ENCODE results near the gene ALLC.

ALLC gene

DNA sequence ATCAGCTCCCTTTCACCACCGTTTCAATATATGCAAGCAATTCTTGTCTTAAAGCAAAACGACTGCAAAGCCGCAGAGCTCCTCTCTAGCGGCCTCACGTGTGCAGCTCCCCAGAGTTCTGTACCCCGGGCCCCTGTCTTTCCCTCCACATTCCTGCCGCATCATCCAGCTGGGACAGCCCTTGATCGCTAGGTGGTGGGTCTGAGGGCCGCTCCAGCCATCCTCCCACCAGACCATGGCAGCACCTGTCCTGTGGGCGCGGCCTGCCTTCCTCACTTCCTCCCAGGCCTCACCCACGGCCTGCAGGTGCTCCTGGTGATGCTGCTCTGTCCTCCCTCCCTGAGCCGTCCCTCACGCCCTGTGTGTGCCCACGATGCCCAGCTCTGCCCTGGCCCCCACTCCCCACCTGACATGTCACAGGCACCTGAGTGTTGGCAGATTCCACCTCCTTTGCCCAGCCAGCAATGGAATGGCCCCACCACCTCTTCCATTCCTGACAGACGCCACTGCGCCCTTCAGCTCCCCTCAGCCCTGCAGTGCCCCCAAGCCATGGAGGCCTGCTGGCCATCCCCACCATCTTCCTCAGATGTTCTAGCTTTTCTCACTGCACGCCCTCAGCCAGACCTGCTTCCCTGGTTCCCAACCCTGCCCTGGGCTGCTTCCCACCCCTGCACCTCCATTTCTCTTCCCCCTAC lies 15.3 kb upstream of the ALLC start:
- Histone ChIP-seq H3K9ac (ENCODE audit: low read length) (no peak overlapping the region), H3K27me3 (replicated peaks; ENCODE audit: control insufficient read depth, insufficient read depth, low read length) (peaks cover 19% of the 10 kb centered on the region), H3K9me3 (ENCODE audit: control insufficient read depth, low read length) (no peaks in the 10 kb centered on the region), H3K4me3 (ENCODE audit: low read length) (no peak overlapping the region), H3K4me1 (ENCODE audit: control insufficient read depth, insufficient read depth, low read length) (no peaks in the 10 kb centered on the region), H3K36me3 (ENCODE audit: control insufficient read depth, insufficient read depth, low read length, severe bottlenecking) (no peaks in the 10 kb centered on the region)
- DNase-seq (ENCODE audit: low read depth), result no peak

DNA sequence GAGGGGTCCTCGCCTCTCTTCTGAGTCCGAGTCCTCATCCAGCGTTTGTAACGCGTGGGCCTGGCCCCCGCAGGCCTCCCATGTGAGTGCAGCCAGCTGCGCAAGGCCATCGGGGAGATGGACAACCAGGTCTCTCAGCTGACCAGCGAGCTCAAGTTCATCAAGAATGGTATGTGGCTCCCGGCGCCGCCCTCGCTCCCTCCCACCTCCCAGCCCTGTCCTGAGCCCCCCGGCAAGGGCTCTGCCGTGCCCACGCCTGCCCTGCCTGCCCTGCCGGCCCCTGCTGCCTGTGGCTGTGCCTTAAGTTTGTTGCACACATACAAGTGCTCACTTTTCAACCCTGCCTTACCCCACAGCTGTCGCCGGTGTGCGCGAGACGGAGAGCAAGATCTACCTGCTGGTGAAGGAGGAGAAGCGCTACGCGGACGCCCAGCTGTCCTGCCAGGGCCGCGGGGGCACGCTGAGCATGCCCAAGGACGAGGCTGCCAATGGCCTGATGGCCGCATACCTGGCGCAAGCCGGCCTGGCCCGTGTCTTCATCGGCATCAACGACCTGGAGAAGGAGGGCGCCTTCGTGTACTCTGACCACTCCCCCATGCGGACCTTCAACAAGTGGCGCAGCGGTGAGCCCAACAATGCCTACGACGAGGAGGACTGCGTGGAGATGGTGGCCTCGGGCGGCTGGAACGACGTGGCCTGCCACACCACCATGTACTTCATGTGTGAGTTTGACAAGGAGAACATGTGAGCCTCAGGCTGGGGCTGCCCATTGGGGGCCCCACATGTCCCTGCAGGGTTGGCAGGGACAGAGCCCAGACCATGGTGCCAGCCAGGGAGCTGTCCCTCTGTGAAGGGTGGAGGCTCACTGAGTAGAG lies 14.4 kb upstream of the ALLC start:
- H3K4me1 ChIP-seq (ENCODE audit: control insufficient read depth, insufficient read depth, low read length), result no peaks in the 10 kb centered on the region
- no peaks in the 10 kb centered on the region for H3K9me3 ChIP-seq (ENCODE audit: control insufficient read depth, low read length)
- peaks cover 17% of the 10 kb centered on the region for H3K27me3 ChIP-seq (replicated peaks; ENCODE audit: control insufficient read depth, insufficient read depth, low read length)
- no peak overlapping the region for H3K4me3 ChIP-seq (ENCODE audit: low read length)
- no peaks in the 10 kb centered on the region for H3K36me3 ChIP-seq (ENCODE audit: control insufficient read depth, insufficient read depth, low read length, severe bottlenecking)
- DNase-seq (ENCODE audit: low read depth), result no peak
- no peak overlapping the region for H3K9ac ChIP-seq (ENCODE audit: low read length)

DNA sequence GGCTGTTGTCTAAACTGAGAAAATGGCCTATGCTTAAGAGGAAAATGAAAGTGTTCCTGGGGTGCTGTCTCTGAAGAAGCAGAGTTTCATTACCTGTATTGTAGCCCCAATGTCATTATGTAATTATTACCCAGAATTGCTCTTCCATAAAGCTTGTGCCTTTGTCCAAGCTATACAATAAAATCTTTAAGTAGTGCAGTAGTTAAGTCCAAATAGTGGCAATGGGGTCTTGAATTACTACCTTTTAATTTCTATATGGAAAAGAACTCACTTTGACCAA lies 13.8 kb upstream of the ALLC start:
- Histone ChIP-seq H3K4me3 (ENCODE audit: low read length) (no peak overlapping the region), H3K27me3 (replicated peaks; ENCODE audit: control insufficient read depth, insufficient read depth, low read length) (peaks cover 20% of the 10 kb centered on the region), H3K36me3 (ENCODE audit: control insufficient read depth, insufficient read depth, low read length, severe bottlenecking) (no peaks in the 10 kb centered on the region), H3K9me3 (ENCODE audit: control insufficient read depth, low read length) (no peaks in the 10 kb centered on the region), H3K4me1 (ENCODE audit: control insufficient read depth, insufficient read depth, low read length) (no peaks in the 10 kb centered on the region), H3K9ac (ENCODE audit: low read length) (no peak overlapping the region)
- DNase-seq (ENCODE audit: low read depth), result no peak

DNA sequence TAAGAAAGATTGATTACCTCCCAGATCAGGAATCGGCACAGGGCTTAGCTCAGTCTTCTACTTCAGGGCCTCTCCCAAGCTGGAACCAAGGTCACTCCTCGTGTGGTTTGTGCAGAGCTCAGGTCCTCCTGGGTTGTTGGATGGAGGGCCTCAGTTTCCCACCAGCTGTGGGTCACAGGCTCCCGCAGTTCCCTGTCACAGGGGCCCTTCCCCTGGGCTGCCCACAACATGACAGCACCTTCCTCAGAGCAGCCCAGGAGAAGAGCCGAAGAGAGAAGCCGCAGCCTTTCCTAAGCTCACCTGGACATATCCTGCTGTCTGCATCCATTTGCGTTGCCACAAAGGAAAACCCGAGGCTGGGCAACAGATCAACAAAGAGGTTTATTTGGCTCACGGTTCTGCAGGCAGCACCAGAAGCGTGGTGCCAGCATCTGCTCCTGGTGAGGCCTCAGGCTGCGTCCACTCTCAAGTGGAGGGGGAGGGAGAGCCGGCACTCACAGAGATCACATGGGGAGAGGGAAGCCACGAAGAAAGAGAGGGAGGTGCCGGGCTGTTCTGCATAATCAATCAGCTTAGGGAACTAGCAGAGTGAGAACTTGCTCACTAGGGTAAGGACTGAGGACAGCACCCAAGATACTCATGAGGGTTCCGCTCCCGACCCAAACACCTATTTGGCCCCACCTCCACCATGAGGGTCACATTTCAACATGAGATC lies 13.0 kb upstream of the ALLC start:
- Histone ChIP-seq H3K36me3 (ENCODE audit: control insufficient read depth, insufficient read depth, low read length, severe bottlenecking) (no peaks in the 10 kb centered on the region), H3K4me1 (ENCODE audit: control insufficient read depth, insufficient read depth, low read length) (no peaks in the 10 kb centered on the region), H3K27me3 (replicated peaks; ENCODE audit: control insufficient read depth, insufficient read depth, low read length) (peaks cover 24% of the 10 kb centered on the region), H3K9ac (ENCODE audit: low read length) (no peak overlapping the region), H3K4me3 (ENCODE audit: low read length) (no peak overlapping the region), H3K9me3 (ENCODE audit: control insufficient read depth, low read length) (no peaks in the 10 kb centered on the region)
- DNase-seq (ENCODE audit: low read depth), result no peak

DNA sequence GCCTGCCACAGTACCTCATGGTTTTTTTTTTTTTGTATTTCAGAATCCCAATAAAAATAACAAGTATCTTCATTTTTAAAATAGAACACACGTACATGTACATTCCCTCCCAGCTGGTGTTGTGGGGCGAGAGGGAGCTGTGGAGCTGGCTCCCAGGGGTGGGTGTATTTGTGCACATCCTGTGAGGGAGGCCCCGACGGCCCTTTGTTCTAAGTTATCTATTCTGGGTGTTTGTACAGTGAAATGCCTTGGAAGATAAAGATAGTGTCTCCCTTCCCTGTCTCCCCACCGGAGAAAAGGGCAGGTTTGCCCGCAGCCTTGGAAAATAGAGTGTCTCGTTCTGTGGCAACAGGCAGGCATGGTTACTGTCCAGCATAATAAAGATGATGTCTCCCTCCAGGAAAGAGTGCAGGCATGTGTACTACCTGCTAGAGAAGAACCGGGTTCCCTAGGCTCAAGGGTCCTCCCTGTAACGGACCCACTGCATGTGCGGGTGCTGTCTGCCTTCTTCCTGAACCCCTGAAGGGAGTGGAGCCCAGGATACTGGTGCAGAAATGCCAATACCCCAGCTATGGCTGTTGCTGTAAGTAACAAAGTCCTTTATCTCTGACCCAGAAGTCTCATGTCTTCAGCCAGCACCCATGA lies 12.1 kb upstream of the ALLC start:
- no peak for DNase-seq (ENCODE audit: low read depth)
- Histone ChIP-seq H3K36me3 (ENCODE audit: control insufficient read depth, insufficient read depth, low read length, severe bottlenecking) (no peaks in the 10 kb centered on the region), H3K9me3 (ENCODE audit: control insufficient read depth, low read length) (no peaks in the 10 kb centered on the region), H3K4me3 (ENCODE audit: low read length) (no peak overlapping the region), H3K9ac (ENCODE audit: low read length) (no peak overlapping the region), H3K27me3 (replicated peaks; ENCODE audit: control insufficient read depth, insufficient read depth, low read length) (peaks cover 24% of the 10 kb centered on the region), H3K4me1 (ENCODE audit: control insufficient read depth, insufficient read depth, low read length) (no peaks in the 10 kb centered on the region)

DNA sequence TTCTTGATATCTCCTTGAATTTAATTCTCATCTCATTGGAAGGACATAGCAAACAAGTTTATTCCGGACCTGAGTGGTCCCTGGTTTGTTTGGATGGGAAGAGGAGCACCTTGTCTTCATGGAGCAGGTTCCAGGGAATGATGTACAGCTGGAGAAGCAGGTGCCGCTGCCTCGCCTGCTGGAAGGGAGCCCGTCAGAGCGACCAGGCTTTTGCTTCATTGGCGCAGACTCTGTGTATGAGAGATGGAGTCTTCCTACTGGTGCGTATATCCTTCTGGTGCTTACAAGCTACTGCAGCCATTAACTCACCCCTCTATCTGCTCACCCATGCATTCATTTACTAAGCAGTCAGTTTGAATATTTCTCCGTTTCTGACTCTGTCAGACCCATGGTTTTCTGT lies 11.6 kb upstream of the ALLC start:
- Histone ChIP-seq H3K9ac (ENCODE audit: low read length) (no peak overlapping the region), H3K4me1 (ENCODE audit: control insufficient read depth, insufficient read depth, low read length) (peaks cover 1% of the 10 kb centered on the region), H3K27me3 (replicated peaks; ENCODE audit: control insufficient read depth, insufficient read depth, low read length) (peaks cover 24% of the 10 kb centered on the region), H3K4me3 (ENCODE audit: low read length) (no peak overlapping the region), H3K36me3 (ENCODE audit: control insufficient read depth, insufficient read depth, low read length, severe bottlenecking) (no peaks in the 10 kb centered on the region), H3K9me3 (ENCODE audit: control insufficient read depth, low read length) (no peaks in the 10 kb centered on the region)
- no peak for DNase-seq (ENCODE audit: low read depth)

DNA sequence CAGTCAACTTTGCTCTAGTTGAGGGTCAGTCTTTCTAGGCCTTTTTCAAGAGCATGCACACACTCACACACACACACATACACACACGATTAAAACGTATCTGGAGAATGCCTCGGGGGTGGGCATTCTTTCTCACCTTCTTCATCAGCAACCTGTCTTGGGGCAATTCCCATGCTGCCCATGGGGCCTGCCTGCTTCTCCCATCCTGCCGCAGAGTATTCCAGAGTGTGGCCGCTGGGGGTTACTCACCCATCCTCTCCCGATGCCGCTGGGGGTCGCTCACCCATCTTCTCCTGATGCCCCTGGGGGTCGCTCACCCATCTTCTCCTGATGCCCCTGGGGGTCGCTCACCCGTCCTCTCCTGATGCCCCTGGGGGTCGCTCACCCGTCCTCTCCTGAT lies 10.8 kb upstream of the ALLC start:
- no peak overlapping the region for H3K4me3 ChIP-seq (ENCODE audit: low read length)
- peaks cover 24% of the 10 kb centered on the region for H3K27me3 ChIP-seq (replicated peaks; ENCODE audit: control insufficient read depth, insufficient read depth, low read length)
- no peaks in the 10 kb centered on the region for H3K36me3 ChIP-seq (ENCODE audit: control insufficient read depth, insufficient read depth, low read length, severe bottlenecking)
- peaks cover 6% of the 10 kb centered on the region for H3K4me1 ChIP-seq (ENCODE audit: control insufficient read depth, insufficient read depth, low read length)
- no peak overlapping the region for H3K9ac ChIP-seq (ENCODE audit: low read length)
- DNase-seq (ENCODE audit: low read depth), result no peak
- H3K9me3 ChIP-seq (ENCODE audit: control insufficient read depth, low read length), result no peaks in the 10 kb centered on the region

DNA sequence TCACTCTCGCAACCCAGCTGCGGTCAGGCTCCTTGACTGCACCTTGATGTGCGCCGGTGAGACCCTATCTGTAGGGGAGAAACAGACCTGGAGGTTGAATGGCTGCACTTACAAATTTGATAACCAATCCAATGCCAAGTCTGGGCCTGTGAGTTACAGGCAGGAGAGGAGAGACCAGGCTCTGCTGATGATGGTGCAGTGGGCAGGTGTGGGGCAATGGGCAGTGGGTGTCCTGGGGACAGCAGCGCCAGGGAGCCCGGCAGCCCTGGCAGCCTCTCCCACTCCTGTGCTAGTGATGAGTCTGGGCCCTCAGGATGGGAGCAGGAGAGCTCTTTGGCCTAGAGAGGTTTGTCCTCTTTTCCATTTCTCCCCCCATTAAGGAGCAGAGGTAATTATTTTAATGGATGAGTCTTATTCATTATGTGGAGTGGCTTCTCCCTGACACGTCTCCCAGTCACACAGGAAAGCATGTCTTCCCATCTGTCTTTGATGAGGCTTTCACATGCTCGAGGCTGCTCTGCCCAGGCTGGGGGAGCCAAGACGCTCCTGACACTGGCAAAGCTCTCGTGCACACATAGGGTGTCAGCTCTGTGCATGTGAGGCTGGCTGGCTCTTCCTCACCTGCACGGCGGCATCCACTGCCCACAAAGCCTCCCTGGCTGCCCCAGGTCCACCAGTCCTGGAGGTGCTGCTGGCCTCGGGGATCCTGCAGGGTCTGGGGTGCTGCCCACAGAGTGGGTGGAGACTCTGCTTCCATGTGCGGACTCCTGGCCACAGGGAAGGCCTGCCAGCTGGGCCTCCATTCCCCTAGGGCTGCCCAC lies 10.0 kb upstream of the ALLC start:
- peaks cover 6% of the 10 kb centered on the region for H3K4me1 ChIP-seq (ENCODE audit: control insufficient read depth, insufficient read depth, low read length)

DNA sequence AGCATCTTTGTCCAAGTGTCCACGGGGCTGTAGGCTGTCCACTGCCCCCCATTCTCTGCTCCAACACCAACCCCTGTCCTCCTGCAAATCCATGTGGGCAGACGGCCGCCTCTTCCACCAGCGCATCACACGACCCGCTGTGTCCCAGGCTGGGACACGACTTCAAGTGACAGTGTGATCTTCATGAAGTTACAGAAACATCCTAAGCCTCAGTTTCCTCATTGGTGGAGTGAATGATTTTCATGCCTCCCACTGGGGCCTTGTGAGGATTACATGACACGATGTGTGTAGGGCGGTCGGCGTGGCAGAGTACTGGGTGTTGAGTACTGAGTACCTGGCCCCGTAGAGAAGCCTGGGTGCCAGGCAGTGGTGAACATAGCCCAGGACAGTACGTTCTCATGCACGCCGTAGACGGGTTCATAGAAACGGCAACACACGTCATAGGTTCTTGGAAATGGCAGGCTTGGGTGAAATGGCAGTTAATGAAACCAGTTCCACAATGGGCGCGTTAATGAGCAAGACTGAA lies 9.3 kb upstream of the ALLC start:
- H3K36me3 ChIP-seq (ENCODE audit: control insufficient read depth, insufficient read depth, low read length, severe bottlenecking), result no peaks in the 10 kb centered on the region
- H3K9me3 ChIP-seq (ENCODE audit: control insufficient read depth, low read length), result peaks cover 3% of the 10 kb centered on the region
- peaks cover 6% of the 10 kb centered on the region for H3K4me1 ChIP-seq (ENCODE audit: control insufficient read depth, insufficient read depth, low read length)
- H3K4me3 ChIP-seq (ENCODE audit: low read length), result no peak overlapping the region
- H3K27me3 ChIP-seq (replicated peaks; ENCODE audit: control insufficient read depth, insufficient read depth, low read length), result peaks cover 24% of the 10 kb centered on the region
- no peak for DNase-seq (ENCODE audit: low read depth)
- H3K9ac ChIP-seq (ENCODE audit: low read length), result no peak overlapping the region

More for the DNA sequence above, 10.0 kb upstream of the ALLC start:
- peaks cover 24% of the 10 kb centered on the region for H3K27me3 ChIP-seq (replicated peaks; ENCODE audit: control insufficient read depth, insufficient read depth, low read length)
- no peak for DNase-seq (ENCODE audit: low read depth)
- no peaks in the 10 kb centered on the region for H3K36me3 ChIP-seq (ENCODE audit: control insufficient read depth, insufficient read depth, low read length, severe bottlenecking)
- H3K4me3 ChIP-seq (ENCODE audit: low read length), result no peak overlapping the region
- H3K9ac ChIP-seq (ENCODE audit: low read length), result no peak overlapping the region
- H3K9me3 ChIP-seq (ENCODE audit: control insufficient read depth, low read length), result no peaks in the 10 kb centered on the region

DNA sequence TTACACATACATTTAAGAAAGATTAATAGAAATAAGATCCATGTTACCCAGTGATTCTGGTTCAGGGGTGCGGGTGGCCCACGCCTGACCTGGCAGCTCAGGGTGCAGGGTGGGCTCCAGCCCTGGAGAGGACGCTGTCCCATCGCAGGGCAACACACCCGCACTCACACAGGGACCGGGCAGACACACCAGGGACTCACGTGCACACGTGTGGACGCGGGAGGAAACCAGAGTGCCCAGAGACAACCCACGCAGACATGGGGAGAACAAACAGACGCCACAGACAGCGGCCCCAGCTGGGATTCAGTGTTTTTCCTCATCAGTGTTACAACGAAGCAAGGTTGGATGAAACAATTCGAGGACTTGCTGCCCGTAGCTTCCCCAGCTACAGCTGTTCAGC lies 8.4 kb upstream of the ALLC start:
- H3K9me3 ChIP-seq (ENCODE audit: control insufficient read depth, low read length), result peaks cover 8% of the 10 kb centered on the region
- H3K4me1 ChIP-seq (ENCODE audit: control insufficient read depth, insufficient read depth, low read length), result peaks cover 6% of the 10 kb centered on the region
- no peak overlapping the region for H3K9ac ChIP-seq (ENCODE audit: low read length)
- no peak for DNase-seq (ENCODE audit: low read depth)
- no peaks in the 10 kb centered on the region for H3K36me3 ChIP-seq (ENCODE audit: control insufficient read depth, insufficient read depth, low read length, severe bottlenecking)
- H3K4me3 ChIP-seq (ENCODE audit: low read length), result no peak overlapping the region
- peaks cover 19% of the 10 kb centered on the region for H3K27me3 ChIP-seq (replicated peaks; ENCODE audit: control insufficient read depth, insufficient read depth, low read length)
